ENCODE data around the gene ARID3B.

- TF ChIP-seq CTCF (conservative IDR thresholded peaks at IDR 0.05; ENCODE audit: low read length) (peak; percentile 94), EZH2phosphoT487 (IDR thresholded peaks at IDR 0.05; ENCODE audit: borderline replicate concordance, low read depth, low read length) (no peak)
These were observed 91.0 kb downstream of the ARID3B start for GRCh38 chr15:74631935-74632560.
